Panc1 (cell line): ENCODE data around the gene GRIN1. TPM values are rescaled to one million over a fixed set of nuclear protein-coding genes. Genes with fewer than 3 reads are reported as not detected.

Source experiments
- ATAC-seq: fragments of 200-7000 bp; cut with Tn5 transposase; 2 replicates; pipeline ENCODE4 v1.9.1; 2020; ENCODE audit warnings: mild to moderate bottlenecking, moderate library complexity
- BruUV-seq: library from RNA; stranded (reverse); fragments of 400-500 nt; replicated peaks from 2 replicates; lab custom pipeline; 2021; lab: Mats Ljungman, UMichigan
- CTCF ChIA-PET: fragments of 300-600 bp; sonication (Branson Sonifier 250); formaldehyde crosslinking; loops from one replicate; lab custom pipeline; 2022; ENCODE audit warnings: antibody characterized with exemption; lab: Charles Lee
- POLR2A ChIA-PET: fragments of 300-600 bp; sonication (Branson Sonifier 250); formaldehyde crosslinking; loops from one replicate; lab custom pipeline; 2022; ENCODE audit warnings: antibody characterized with exemption; lab: Charles Lee
- DNase-seq: peaks from one replicate; pipeline ENCODE4 v3.0.0-alpha.2; 2010; ENCODE audit warnings: low read depth, low spot score
- H3K27ac ChIP-seq: 2 replicates; pipeline ENCODE4 v1.5.1; 2011; ENCODE audit warnings: mild to moderate bottlenecking, low read length, inconsistent platforms
- H3K27me3 ChIP-seq: fragments of 200-500 bp; sonication (Bioruptor generic); 2 replicates; pipeline ENCODE4 v1.6.0; 2014; ENCODE audit warnings: low read length, inconsistent platforms; ENCODE audit not compliant: control insufficient read depth, insufficient read depth
- H3K36me3 ChIP-seq: fragments of 200-500 bp; sonication (Bioruptor generic); 2 replicates; pipeline ENCODE4 v1.5.1; 2014; ENCODE audit warnings: inconsistent platforms, mild to moderate bottlenecking, low read length, moderate library complexity; ENCODE audit not compliant: control insufficient read depth, insufficient read depth
- H3K4me1 ChIP-seq: 2 replicates; pipeline ENCODE4 v1.5.1; 2011; ENCODE audit warnings: inconsistent platforms, mild to moderate bottlenecking, low read length, moderate library complexity; ENCODE audit not compliant: control insufficient read depth, insufficient read depth
- H3K4me3 ChIP-seq, 2 experiments: 2 replicates each; pipeline ENCODE4 v1.5.1; 2011 to 2012; ENCODE audit warnings: low read depth in 2 of 2, low read length in 2 of 2, mild to moderate bottlenecking in 2 of 2, inconsistent platforms in 1 of 2, moderate library complexity in 1 of 2
- H3K9me3 ChIP-seq: fragments of 200-500 bp; sonication (Bioruptor generic); 2 replicates; pipeline ENCODE4 v1.5.1; 2014; ENCODE audit warnings: low read depth, mild to moderate bottlenecking, inconsistent platforms, low read length, moderate library complexity; ENCODE audit not compliant: control insufficient read depth, insufficient read depth
- CTCF ChIP-seq: fragments of 450-650 bp; IDR thresholded peaks from 2 replicates; pipeline ENCODE4 v1.5.1; 2017; ENCODE audit warnings: mild to moderate bottlenecking
- POLR2AphosphoS5 ChIP-seq: IDR thresholded peaks from 2 replicates; pipeline ENCODE4 v1.6.1; 2012; ENCODE audit warnings: mild to moderate bottlenecking, low read depth, low read length, moderate library complexity
- REST ChIP-seq, 2 experiments: IDR thresholded peaks; 2 replicates each; pipeline ENCODE4 v1.6.1; 2011 to 2012; ENCODE audit warnings: low read depth in 2 of 2, control low read depth in 1 of 2, low read length in 1 of 2, mild to moderate bottlenecking in 1 of 2, moderate library complexity in 1 of 2; ENCODE audit not compliant: insufficient read depth in 1 of 2
- SIN3A ChIP-seq: IDR thresholded peaks from 2 replicates; pipeline ENCODE4 v1.6.1; 2012; ENCODE audit warnings: low read depth, mild to moderate bottlenecking, low read length, moderate library complexity, borderline replicate concordance; ENCODE audit not compliant: insufficient read depth
- TCF7L2 ChIP-seq: IDR thresholded peaks from 2 replicates; pipeline ENCODE4 v1.6.1; 2011; ENCODE audit warnings: mild to moderate bottlenecking, low read depth, low read length, inconsistent platforms
- in situ Hi-C: cut with HindIII; loops from 2 replicates; pipeline ENCODE4 v1.10.0; 2016; ENCODE audit warnings: low sequenced_read_pairs, low pct_unique_long_range_greater_than_20kb
- intact Hi-C: fragments of 100-400 bp; cut with micrococcal nuclease; formaldehyde crosslinking; loops from one replicate; pipeline ENCODE4 v1.10.0; 2022; ENCODE audit not compliant: unreplicated experiment
- total RNA-seq: library from RNA; stranded (reverse); gene quantifications from one replicate; pipeline ENCODE4 v1.2.1, GENCODE V29; 2021; ENCODE audit not compliant: unreplicated experiment

The GRIN1 gene
- total RNA-seq, 1 experiment from 2014 or later = 4.9 TPM

DNA sequence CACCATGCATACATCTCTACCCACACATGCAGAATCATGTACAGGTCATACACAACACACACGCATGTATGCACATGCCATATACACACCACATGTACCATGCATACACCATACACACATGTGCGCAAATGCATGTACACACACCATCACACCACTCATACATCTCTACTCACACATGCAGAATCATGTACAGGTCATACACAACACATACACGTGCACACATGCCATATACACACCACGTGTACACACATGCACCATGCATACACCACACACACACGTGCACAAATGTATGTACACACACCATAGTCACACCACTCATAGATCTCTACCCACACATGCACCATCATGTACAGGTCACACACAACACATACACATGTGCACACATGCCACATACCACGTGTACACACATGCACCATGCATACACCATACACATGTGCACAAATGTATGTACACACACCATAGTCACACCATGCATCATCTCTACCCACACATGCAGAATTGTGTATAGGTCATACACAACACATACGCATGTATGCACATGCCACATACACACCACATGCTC, 14.0 kb downstream of the GRIN1 start:
- DNase-seq = no peak
- Histone ChIP-seq H3K9me3 (no peaks in the 10 kb centered on the region), H3K27me3 (no peaks in the 10 kb centered on the region), H3K4me1 (no peaks in the 10 kb centered on the region; the same call in 1 of the 2 replicates), H3K36me3 (no peaks in the 10 kb centered on the region), H3K27ac (no peak overlapping the region), H3K4me3 (no peak overlapping the region)
- TF ChIP-seq POLR2AphosphoS5 = no peak
- TF ChIP-seq CTCF = no peak
- POLR2A ChIA-PET = no interaction called here
- no peak for ATAC-seq
- no TSS peak for BruUV-seq
- CTCF ChIA-PET = no interaction called here
- in situ Hi-C loops = no loop called here
- intact Hi-C loops = no loop called here

GRCh38 chr9:137156567-137157375, 17.8 kb downstream of the GRIN1 start:
- H3K36me3 ChIP-seq = no peaks in the 10 kb centered on the region
- peaks cover 4% of the 10 kb centered on the region; the same call in 1 of the 2 replicates for H3K4me1 ChIP-seq
- H3K27me3 ChIP-seq = no peaks in the 10 kb centered on the region
- H3K4me3 ChIP-seq = peak overlapping the region; percentile 38 to 57
- peak; percentile 74 for ATAC-seq
- H3K9me3 ChIP-seq = no peaks in the 10 kb centered on the region
- intact Hi-C loops (no loop called here), in situ Hi-C loops (no loop called here)
- ChIA-PET CTCF (no interaction called here), POLR2A (interaction anchor here (0.7 kb wide), 1 partner anchor 97 kb away, joined by 17 read pairs; no protein-coding TSS in a partner anchor)
- DNase-seq = no peak
- BruUV-seq = no TSS peak
- H3K27ac ChIP-seq = no peak overlapping the region
- TF ChIP-seq CTCF (no peak), TCF7L2 (no peak), REST (IDR thresholded peaks at IDR 0.05; ENCODE audit: insufficient read depth in 1 of 2, low read depth in 2 of 2, low read length in 1 of 2) (no peak), POLR2AphosphoS5 (no peak), SIN3A (no peak)
